ENCODE data around the gene ADAP1.
"Not testable (repeated sequence)": the region's sequence is repeated elsewhere in the genome, so short reads cannot be mapped to it uniquely, and the experiment has no call there.

The ADAP1 gene

DNA sequence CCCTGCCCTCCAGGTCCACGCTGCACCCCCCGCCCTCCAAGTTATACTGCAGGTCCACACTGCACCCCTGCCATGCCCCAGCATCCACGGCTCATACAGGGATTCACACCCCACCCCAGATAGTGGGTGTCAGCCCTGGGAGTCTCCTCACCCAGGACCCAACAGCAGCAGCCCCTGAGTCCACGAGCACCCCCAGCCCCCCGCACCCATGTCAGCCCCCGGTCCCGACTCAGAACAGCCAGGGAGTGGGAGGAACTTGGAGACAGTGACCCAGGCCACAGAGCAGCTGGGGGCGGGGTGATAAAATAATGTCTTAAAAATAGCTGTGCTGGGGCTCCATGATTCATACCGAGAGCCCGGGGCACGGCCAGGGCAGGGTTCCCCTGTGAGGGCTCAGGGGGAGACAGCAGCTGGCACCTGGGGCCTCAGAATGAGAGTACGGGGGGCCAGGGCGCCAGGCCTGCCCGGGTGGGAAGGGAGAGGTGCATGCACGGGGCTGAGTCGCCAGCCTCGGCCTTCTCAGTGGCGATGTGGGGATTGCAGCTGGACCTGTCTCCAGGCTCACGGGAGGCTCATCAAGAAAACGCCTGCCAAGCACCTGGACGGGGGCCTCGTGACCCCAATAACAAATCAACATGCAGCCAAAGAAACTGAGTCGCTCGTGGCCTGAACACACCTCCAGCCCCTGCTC is 29.8 kb downstream of the ADAP1 start:
- TF ChIP-seq, protein P1, sequence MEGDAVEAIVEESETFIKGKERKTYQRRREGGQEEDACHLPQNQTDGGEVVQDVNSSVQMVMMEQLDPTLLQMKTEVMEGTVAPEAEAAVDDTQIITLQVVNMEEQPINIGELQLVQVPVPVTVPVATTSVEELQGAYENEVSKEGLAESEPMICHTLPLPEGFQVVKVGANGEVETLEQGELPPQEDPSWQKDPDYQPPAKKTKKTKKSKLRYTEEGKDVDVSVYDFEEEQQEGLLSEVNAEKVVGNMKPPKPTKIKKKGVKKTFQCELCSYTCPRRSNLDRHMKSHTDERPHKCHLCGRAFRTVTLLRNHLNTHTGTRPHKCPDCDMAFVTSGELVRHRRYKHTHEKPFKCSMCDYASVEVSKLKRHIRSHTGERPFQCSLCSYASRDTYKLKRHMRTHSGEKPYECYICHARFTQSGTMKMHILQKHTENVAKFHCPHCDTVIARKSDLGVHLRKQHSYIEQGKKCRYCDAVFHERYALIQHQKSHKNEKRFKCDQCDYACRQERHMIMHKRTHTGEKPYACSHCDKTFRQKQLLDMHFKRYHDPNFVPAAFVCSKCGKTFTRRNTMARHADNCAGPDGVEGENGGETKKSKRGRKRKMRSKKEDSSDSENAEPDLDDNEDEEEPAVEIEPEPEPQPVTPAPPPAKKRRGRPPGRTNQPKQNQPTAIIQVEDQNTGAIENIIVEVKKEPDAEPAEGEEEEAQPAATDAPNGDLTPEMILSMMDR (IDR thresholded peaks at IDR 0.05; ENCODE audit: low read depth, low read length, missing control alignments) = no peak
- in situ Hi-C loops (cut with HindIII; ENCODE audit: low sequenced_read_pairs) = no loop called here
- no peak overlapping the region for H3K4me3 ChIP-seq (ENCODE audit: low read depth, low read length)
- DNase-seq (ENCODE audit: low read depth) = no peak

DNA sequence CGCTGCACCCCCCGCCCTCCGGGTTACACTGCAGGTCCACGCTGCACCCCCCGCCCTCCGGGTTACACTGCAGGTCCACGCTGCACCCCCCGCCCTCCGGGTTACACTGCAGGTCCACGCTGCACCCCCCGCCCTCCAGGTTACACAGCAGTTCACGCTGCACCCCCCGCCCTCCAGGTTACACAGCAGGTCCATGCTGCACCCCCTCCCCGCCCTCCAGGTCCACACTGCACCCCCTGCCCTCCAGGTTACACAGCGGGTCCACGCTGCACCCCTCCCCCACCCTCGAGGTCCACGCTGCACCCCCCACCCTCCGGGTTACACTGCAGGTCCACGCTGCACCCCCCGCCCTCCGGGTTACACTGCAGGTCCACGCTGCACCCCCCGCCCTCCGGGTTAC is 30.4 kb downstream of the ADAP1 start:
- DNase-seq (ENCODE audit: low read depth); H3K4me3 ChIP-seq (ENCODE audit: low read depth, low read length); in situ Hi-C loops (cut with HindIII; ENCODE audit: low sequenced_read_pairs): not testable (repeated sequence)

DNA sequence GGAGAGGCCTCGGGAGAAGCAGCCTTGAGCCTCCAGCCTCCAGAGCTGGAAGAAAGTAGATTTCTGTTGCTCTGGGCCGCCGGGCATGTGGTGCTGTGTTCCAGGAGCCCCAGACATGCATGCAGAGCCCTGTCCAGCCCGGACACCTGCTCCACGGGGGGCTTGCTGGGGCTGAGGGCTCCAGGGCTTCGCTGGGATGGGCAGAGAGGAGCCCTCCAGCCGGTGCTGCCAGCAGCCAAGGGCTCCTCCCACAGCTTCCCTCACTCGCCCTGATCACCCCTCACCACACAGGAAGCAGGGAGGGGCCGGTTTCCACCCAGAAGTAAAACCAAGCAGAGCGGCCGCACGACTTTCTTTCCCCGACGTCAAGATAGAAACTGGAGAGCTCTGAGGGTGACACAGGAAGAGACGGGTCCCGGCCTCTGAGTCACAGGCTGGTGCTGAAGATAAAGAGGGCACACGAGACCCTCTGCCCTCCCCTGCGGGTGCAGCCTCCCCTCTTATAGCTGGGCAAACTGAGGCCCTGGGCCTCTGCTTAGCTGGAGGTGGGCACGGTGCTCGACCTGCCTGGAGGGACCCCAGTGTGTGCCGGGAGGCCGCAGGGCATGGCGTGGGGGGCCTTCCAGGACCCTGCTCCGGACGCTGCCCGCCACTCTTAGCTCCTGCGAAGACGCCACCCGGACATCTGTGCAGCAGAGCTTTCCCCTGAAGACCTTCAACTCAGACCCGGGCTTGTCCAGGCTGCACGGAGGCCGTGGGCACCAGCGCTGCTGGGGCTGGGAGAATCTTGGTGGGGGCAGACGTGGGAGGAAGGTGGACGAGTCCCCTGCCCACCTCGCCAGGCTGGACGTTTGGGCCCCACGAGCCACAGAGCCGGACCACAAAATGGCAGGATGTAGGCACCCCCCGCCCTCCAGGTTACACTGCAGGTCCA is 31.1 kb downstream of the ADAP1 start:
- H3K4me3 ChIP-seq (ENCODE audit: low read depth, low read length) = no peak overlapping the region
- TF ChIP-seq, protein P1 (IDR thresholded peaks at IDR 0.05; ENCODE audit: low read depth, low read length, missing control alignments) = no peak
- no peak for DNase-seq (ENCODE audit: low read depth)
- in situ Hi-C loops (cut with HindIII; ENCODE audit: low sequenced_read_pairs) = no loop called here

DNA sequence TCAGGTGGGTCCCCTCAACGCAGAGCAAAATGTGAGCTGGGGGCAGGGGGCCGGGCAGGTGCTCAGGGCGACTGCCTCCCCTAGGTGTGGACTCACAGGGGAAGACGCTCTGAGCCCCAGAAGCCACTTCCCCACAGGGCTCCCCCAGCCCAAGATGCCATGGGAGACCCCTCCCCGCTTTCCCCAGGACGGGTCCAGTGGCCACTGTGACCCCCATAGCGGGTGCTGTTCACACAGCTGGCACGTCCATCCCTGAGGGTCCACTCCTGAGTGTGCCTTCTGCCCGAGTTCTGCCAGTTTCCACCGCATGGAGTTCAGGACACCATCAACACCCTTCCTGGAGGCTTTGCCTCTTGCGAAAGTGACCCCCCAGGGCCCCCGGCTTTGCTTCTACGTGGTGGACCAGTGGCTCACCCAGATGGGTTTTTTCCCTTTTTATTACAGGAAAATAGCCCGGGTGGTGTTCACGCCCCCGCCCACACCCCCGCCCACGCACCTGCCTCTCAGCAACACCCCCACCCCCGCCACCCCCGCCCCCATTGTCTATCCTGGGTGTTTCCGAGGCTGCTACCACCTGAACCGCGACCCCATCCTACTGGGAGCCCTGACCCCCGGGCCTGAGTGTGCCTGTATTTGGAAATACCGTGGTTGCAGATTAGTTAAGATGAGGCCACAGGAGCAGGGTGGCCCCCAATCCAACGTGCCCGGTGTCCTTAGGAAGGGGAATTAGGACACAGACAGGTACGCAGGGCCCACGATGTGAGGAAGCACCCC is 32.0 kb downstream of the ADAP1 start:
- no peak overlapping the region for H3K4me3 ChIP-seq (ENCODE audit: low read depth, low read length)
- no peak for DNase-seq (ENCODE audit: low read depth)
- in situ Hi-C loops (cut with HindIII; ENCODE audit: low sequenced_read_pairs) = no loop called here
- TF ChIP-seq, protein P1 (IDR thresholded peaks at IDR 0.05; ENCODE audit: low read depth, low read length, missing control alignments) = no peak

DNA sequence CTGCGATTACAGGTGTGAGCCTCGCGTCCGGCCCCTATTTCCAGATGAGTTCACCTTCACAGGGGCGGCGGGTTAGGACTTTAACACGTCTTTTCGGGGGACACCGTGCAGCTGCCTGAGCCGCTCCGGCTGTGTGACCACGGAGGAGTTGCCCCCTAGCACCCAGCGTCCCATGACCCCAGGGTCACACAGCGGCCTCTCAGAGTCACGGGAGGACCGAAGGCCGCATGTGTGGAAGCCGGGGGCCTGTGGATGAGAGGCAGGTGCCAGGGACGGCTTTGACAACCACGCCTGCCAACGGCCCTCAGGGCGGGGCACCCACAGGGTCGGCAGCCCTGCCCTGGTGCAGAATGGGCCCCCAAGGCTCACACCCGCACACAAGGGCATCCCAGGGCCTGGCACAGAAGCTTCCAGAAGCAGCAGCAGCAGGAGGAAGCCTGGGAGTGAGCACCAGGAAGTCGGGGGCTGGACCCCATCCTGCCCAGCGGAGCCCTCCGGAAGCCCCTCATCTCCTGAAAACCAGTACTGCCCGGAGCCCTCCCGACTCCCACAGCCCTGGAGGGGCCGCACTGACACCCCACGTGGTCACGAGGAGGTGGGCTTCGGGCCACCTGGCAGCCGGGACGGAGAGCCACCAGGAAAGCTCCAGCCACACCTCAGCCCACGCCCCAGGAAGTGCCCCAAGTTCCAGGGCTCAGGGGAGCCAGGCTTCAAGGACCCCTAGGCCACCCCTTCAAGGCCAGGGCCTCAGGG is 32.7 kb downstream of the ADAP1 start:
- no peak overlapping the region for H3K4me3 ChIP-seq (ENCODE audit: low read depth, low read length)
- TF ChIP-seq, protein P1 (IDR thresholded peaks at IDR 0.05; ENCODE audit: low read depth, low read length, missing control alignments) = no peak
- DNase-seq (ENCODE audit: low read depth) = no peak
- in situ Hi-C loops (cut with HindIII; ENCODE audit: low sequenced_read_pairs) = no loop called here

DNA sequence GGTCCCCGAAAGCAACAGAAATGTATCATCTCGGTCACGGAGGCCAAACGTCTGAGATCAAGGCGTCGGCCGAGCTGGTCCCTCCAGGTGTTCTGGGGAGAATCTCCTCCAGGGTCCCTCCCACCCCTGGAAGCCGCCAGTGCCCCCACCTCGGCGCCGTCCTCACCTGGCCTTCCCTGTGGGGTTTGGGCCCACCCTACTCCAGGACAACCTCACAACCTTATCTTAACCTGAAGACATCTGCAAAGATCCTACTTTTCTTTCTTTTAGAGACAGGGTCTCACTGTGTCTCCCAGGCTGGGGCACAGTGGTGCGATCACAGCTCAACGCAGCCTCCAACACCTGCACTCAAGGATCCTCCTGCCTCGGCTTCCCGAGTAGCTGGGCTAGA is 33.4 kb downstream of the ADAP1 start:
- H3K4me3 ChIP-seq (ENCODE audit: low read depth, low read length) = no peak overlapping the region
- TF ChIP-seq, protein P1 (IDR thresholded peaks at IDR 0.05; ENCODE audit: low read depth, low read length, missing control alignments) = no peak
- DNase-seq (ENCODE audit: low read depth) = no peak
- in situ Hi-C loops (cut with HindIII; ENCODE audit: low sequenced_read_pairs) = no loop called here

Data from astrocyte of the cerebellum (primary cell).